HepG2 (cell line): Measurements from ENCODE around the gene KIAA0930. TPM values are rescaled to one million over a fixed set of nuclear protein-coding genes. Genes with fewer than 3 reads are reported as not detected.

ENCODE experiments used
- EHMT2 ChIP-seq: fragments of 200-600 bp; sonication (generic); IDR thresholded peaks from 2 replicates; pipeline ENCODE4 v1.7.0; 2017; ENCODE audit warnings: antibody characterized with exemption, low read depth, low read length, borderline replicate concordance
- SMARCE1 ChIP-seq: fragments of 450-650 bp; IDR thresholded peaks from 2 replicates; pipeline ENCODE4 v1.6.1; 2017; ENCODE audit warnings: borderline replicate concordance
- SOX13 ChIP-seq, 3 experiments: fragments of 450-650 bp in 1 of 3; sonication (generic) in 1 of 3; formaldehyde crosslinking in 1 of 3; IDR thresholded peaks in 2 of 3; conservative IDR thresholded peaks in 1 of 3; 2 replicates each; pipeline versions ENCODE4 v1.5.0 to v1.6.1; 2016 to 2020; ENCODE audit warnings: antibody characterized with exemption in 1 of 3, mild to moderate bottlenecking in 1 of 3, missing compliant biosample characterization in 1 of 3, missing genetic modification reagents in 1 of 3, moderate library complexity in 1 of 3
- SRSF1 ChIP-seq: fragments of 200-400 bp; formaldehyde crosslinking; optimal IDR thresholded peaks from 2 replicates; pipeline ENCODE3; 2017; ENCODE audit warnings: mild to moderate bottlenecking, low read depth, low read length, moderate library complexity
- TCF12 ChIP-seq, 2 experiments: fragments of 450-650 bp in 1 of 2; sonication (generic) in 1 of 2; formaldehyde crosslinking in 1 of 2; IDR thresholded peaks; 2 replicates each; pipeline versions ENCODE4 v1.6.1 to v1.8.0; 2017 to 2022; ENCODE audit warnings: antibody characterized with exemption in 1 of 2, mild to moderate bottlenecking in 1 of 2, missing genetic modification reagents in 1 of 2, moderate library complexity in 1 of 2
- ZC3H4 ChIP-seq: sonication (generic); formaldehyde crosslinking; IDR thresholded peaks from 2 replicates; pipeline ENCODE4 v1.4.0; 2020; ENCODE audit warnings: missing genetic modification reagents, borderline replicate concordance
- ZFAT ChIP-seq: sonication (generic); formaldehyde crosslinking; conservative IDR thresholded peaks from 2 replicates; pipeline ENCODE4 v1.8.1; 2023; ENCODE audit warnings: missing genetic modification reagents, inconsistent platforms
- ZNF136 ChIP-seq: sonication (generic); formaldehyde crosslinking; IDR thresholded peaks from 2 replicates; pipeline ENCODE4 v1.8.1; 2022; ENCODE audit warnings: low read depth, mild to moderate bottlenecking, moderate library complexity, missing genetic modification reagents
- ZNF263 ChIP-seq: sonication (generic); formaldehyde crosslinking; IDR thresholded peaks from 2 replicates; pipeline ENCODE4 v1.4.0; 2020; ENCODE audit warnings: missing genetic modification reagents
- ZNF296 ChIP-seq: sonication (generic); formaldehyde crosslinking; conservative IDR thresholded peaks from 2 replicates; pipeline ENCODE4 v1.5.0; 2020; ENCODE audit warnings: mild to moderate bottlenecking, missing genetic modification reagents
- ZNF501 ChIP-seq: sonication (generic); formaldehyde crosslinking; IDR thresholded peaks from 2 replicates; pipeline ENCODE4 v1.5.1; 2020; ENCODE audit warnings: mild to moderate bottlenecking, moderate library complexity, missing genetic modification reagents
- ZNF879 ChIP-seq: sonication (generic); formaldehyde crosslinking; IDR thresholded peaks from 2 replicates; pipeline ENCODE4 v1.8.1; 2023; ENCODE audit warnings: missing genetic modification reagents
- polyA plus RNA-seq, 8 experiments: library from polyadenylated mRNA; depleted of rRNA in 3 of 8; stranded (reverse) in 7 of 8; unstranded in 1 of 8; fragments of >200 nt; fragmentation: Illumina TruSeq in 4 of 8; extraction: Trizol in 4 of 8; gene quantifications; 2 replicates each; pipeline versions ENCODE4 v1.2.1 to v1.2.3, GENCODE V29; 2011 to 2016; ENCODE audit warnings: low read depth in 4 of 8, missing spikeins in 1 of 8, mixed read lengths in 1 of 8; ENCODE audit not compliant: insufficient read depth in 1 of 8
- total RNA-seq, 5 experiments: library from RNA; depleted of rRNA; stranded (reverse); fragments of >200 nt; fragmentation: Illumina TruSeq; extraction: Trizol; gene quantifications; 2 replicates each; pipeline ENCODE4 v1.2.3, GENCODE V29; 2016; ENCODE audit warnings: low read depth in 1 of 5
- TF ChIP-seq, protein P1 (sequence below): sonication (generic); formaldehyde crosslinking; IDR thresholded peaks from 2 replicates; pipeline ENCODE4 v1.5.1; 2020; ENCODE audit warnings: missing genetic modification reagents, mild to moderate bottlenecking, borderline replicate concordance
- TF ChIP-seq, protein P2 (sequence below): sonication (generic); formaldehyde crosslinking; IDR thresholded peaks from 2 replicates; pipeline ENCODE4 v1.4.0; 2020; ENCODE audit warnings: mild to moderate bottlenecking, missing genetic modification reagents
- TF ChIP-seq, protein P3 (sequence below): IDR thresholded peaks from 2 replicates; pipeline ENCODE4 v1.6.1; 2012; ENCODE audit warnings: low read depth, low read length, improper control_type of control experiment
- TF ChIP-seq, protein P4 (sequence below): sonication (generic); formaldehyde crosslinking; conservative IDR thresholded peaks from 2 replicates; pipeline ENCODE4 v1.8.0; 2022; ENCODE audit warnings: low read depth, missing genetic modification reagents
- TF ChIP-seq, protein P5 (sequence below): sonication (generic); formaldehyde crosslinking; IDR thresholded peaks from 2 replicates; pipeline ENCODE4 v1.5.0; 2020; ENCODE audit warnings: mild to moderate bottlenecking, missing genetic modification reagents, borderline replicate concordance

KIAA0930 gene
- total and polyA plus RNA-seq, 2 of the 13 experiments (the other 11 are each of a cell fraction or from before 2014, with no cell fraction given): 27.0 to 38.2 TPM

DNA sequence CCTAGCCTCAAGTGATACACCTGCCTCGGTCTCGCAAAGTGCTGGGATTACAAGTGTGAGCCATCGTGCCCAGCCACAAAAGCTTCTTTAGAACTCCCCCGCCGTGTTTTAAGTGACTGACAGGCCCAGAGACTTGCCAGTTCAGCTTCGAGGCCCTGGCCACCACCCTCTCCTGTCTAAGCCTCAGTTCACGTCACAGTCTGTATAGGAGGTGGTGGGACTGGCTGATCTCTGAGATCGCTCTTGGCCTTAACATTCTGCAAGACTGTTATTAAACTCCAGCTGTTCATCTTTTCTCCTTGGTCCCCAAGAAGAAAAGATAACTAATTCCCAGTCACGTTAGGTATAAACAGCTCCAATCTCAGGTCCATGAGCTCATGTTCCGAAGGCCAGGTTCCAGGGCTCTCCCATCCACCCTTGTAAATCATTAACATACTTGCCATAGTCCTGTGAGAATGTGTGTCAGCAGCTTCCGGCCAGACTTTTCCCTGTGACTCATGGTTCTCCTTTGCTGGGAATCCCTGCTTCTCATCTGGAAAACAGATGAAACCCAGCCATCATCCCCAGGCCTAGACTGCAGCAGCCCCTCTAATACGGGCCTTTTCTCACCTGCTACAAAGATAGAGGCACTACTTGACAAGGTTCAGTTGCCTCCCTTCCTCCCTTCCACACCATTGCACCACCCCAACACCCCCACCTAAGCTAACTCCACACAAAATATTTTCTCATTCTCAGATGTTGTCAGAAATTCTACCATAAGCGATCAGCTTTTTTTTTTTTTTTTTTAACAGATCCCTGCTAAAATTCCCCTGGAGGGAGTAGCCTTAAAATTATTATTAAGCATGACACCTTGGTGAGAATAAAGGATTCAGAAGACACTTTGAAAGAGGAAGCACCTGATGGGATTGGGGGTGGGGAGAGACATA, 5.6 kb upstream of the KIAA0930 start (continued):
- TF ChIP-seq, protein P1, sequence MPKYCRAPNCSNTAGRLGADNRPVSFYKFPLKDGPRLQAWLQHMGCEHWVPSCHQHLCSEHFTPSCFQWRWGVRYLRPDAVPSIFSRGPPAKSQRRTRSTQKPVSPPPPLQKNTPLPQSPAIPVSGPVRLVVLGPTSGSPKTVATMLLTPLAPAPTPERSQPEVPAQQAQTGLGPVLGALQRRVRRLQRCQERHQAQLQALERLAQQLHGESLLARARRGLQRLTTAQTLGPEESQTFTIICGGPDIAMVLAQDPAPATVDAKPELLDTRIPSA (CRISPR knock-in tag): no peak
- TF ChIP-seq SRSF1 (no peak), ZNF879 (CRISPR knock-in tag) (peak; percentile 12; the same call in 1 of the 2 replicates), ZFAT (no peak), TCF12 (IDR thresholded peaks at IDR 0.05) (no peak), TCF12 (CRISPR knock-in tag; IDR thresholded peaks at IDR 0.05) (no peak), SMARCE1 (no peak), SOX13 (IDR thresholded peaks at IDR 0.05) (no peak), SOX13 (CRISPR knock-in tag; conservative IDR thresholded peaks at IDR 0.05 in 1 of 2, IDR thresholded peaks at IDR 0.05 in 1 of 2) (peak in 1 of 2 experiments; percentile 70; a peak in 2 of 4 replicates), ZC3H4 (CRISPR knock-in tag) (no peak), ZNF296 (CRISPR knock-in tag) (no peak), ZNF263 (peak; percentile 59; the same call in 1 of the 2 replicates), ZNF136 (CRISPR knock-in tag) (no peak), EHMT2 (no peak), ZNF501 (CRISPR knock-in tag) (no peak)
- TF ChIP-seq, protein P2, sequence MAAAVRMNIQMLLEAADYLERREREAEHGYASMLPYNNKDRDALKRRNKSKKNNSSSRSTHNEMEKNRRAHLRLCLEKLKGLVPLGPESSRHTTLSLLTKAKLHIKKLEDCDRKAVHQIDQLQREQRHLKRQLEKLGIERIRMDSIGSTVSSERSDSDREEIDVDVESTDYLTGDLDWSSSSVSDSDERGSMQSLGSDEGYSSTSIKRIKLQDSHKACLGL (CRISPR knock-in tag): no peak
- TF ChIP-seq, protein P3, sequence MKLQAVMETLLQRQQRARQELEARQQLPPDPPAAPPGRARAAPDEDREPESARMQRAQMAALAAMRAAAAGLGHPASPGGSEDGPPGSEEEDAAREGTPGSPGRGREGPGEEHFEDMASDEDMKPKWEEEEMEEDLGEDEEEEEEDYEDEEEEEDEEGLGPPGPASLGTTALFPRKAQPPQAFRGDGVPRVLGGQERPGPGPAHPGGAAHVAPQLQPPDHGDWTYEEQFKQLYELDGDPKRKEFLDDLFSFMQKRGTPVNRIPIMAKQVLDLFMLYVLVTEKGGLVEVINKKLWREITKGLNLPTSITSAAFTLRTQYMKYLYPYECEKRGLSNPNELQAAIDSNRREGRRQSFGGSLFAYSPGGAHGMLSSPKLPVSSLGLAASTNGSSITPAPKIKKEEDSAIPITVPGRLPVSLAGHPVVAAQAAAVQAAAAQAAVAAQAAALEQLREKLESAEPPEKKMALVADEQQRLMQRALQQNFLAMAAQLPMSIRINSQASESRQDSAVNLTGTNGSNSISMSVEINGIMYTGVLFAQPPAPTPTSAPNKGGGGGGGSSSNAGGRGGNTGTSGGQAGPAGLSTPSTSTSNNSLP: peak; percentile 24; the same call in 1 of the 2 replicates
- TF ChIP-seq, protein P4, sequence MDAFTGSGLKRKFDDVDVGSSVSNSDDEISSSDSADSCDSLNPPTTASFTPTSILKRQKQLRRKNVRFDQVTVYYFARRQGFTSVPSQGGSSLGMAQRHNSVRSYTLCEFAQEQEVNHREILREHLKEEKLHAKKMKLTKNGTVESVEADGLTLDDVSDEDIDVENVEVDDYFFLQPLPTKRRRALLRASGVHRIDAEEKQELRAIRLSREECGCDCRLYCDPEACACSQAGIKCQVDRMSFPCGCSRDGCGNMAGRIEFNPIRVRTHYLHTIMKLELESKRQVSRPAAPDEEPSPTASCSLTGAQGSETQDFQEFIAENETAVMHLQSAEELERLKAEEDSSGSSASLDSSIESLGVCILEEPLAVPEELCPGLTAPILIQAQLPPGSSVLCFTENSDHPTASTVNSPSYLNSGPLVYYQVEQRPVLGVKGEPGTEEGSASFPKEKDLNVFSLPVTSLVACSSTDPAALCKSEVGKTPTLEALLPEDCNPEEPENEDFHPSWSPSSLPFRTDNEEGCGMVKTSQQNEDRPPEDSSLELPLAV (CRISPR knock-in tag): no peak
- TF ChIP-seq, protein P5, sequence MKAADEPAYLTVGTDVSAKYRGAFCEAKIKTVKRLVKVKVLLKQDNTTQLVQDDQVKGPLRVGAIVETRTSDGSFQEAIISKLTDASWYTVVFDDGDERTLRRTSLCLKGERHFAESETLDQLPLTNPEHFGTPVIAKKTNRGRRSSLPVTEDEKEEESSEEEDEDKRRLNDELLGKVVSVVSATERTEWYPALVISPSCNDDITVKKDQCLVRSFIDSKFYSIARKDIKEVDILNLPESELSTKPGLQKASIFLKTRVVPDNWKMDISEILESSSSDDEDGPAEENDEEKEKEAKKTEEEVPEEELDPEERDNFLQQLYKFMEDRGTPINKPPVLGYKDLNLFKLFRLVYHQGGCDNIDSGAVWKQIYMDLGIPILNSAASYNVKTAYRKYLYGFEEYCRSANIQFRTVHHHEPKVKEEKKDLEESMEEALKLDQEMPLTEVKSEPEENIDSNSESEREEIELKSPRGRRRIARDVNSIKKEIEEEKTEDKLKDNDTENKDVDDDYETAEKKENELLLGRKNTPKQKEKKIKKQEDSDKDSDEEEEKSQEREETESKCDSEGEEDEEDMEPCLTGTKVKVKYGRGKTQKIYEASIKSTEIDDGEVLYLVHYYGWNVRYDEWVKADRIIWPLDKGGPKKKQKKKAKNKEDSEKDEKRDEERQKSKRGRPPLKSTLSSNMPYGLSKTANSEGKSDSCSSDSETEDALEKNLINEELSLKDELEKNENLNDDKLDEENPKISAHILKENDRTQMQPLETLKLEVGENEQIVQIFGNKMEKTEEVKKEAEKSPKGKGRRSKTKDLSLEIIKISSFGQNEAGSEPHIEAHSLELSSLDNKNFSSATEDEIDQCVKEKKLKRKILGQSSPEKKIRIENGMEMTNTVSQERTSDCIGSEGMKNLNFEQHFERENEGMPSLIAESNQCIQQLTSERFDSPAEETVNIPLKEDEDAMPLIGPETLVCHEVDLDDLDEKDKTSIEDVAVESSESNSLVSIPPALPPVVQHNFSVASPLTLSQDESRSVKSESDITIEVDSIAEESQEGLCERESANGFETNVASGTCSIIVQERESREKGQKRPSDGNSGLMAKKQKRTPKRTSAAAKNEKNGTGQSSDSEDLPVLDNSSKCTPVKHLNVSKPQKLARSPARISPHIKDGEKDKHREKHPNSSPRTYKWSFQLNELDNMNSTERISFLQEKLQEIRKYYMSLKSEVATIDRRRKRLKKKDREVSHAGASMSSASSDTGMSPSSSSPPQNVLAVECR: peak; percentile 40; the same call in 1 of the 2 replicates
